GM10266 (cell line): ENCODE data around the gene TSPYL1.

ENCODE experiments used
- DNase-seq: peaks from one replicate; pipeline ENCODE4 v3.0.0; 2012; ENCODE audit errors: extremely low spot score
- TF ChIP-seq, protein P1 (sequence below): IDR thresholded peaks from 2 replicates; pipeline ENCODE4 v1.5.1; 2012; ENCODE audit warnings: mild to moderate bottlenecking, low read depth; ENCODE audit not compliant: control insufficient read depth, insufficient read depth; ENCODE audit errors: missing control alignments

Gene TSPYL1

GRCh38 chr6:116309001-116309400, 29.3 kb upstream of the TSPYL1 start:
- TF ChIP-seq, protein P1, sequence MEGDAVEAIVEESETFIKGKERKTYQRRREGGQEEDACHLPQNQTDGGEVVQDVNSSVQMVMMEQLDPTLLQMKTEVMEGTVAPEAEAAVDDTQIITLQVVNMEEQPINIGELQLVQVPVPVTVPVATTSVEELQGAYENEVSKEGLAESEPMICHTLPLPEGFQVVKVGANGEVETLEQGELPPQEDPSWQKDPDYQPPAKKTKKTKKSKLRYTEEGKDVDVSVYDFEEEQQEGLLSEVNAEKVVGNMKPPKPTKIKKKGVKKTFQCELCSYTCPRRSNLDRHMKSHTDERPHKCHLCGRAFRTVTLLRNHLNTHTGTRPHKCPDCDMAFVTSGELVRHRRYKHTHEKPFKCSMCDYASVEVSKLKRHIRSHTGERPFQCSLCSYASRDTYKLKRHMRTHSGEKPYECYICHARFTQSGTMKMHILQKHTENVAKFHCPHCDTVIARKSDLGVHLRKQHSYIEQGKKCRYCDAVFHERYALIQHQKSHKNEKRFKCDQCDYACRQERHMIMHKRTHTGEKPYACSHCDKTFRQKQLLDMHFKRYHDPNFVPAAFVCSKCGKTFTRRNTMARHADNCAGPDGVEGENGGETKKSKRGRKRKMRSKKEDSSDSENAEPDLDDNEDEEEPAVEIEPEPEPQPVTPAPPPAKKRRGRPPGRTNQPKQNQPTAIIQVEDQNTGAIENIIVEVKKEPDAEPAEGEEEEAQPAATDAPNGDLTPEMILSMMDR: no peak

DNA sequence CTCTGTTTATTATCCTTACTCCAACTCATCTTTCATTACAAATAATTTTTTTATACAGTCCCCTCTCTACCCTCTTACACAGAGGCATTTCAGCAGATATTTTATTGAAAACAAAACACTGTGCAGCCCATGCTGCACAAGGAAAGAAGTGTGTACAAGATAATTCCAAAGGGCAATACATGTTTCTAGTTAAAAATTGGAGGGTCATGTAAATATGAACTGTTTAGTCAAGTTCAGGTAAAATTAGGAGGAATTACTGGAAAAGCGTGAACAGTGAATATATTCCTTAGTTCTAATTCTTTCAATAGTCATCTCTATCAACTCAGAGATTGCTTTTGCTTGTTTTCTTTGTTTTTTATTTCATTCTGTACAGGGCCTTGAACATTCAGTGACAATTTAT, 27.9 kb upstream of the TSPYL1 start:
- DNase-seq: no peak
- TF ChIP-seq, protein P1: no peak

More at GRCh38 chr6:116309001-116309400, 29.3 kb upstream of the TSPYL1 start:
- DNase-seq: no peak

DNA sequence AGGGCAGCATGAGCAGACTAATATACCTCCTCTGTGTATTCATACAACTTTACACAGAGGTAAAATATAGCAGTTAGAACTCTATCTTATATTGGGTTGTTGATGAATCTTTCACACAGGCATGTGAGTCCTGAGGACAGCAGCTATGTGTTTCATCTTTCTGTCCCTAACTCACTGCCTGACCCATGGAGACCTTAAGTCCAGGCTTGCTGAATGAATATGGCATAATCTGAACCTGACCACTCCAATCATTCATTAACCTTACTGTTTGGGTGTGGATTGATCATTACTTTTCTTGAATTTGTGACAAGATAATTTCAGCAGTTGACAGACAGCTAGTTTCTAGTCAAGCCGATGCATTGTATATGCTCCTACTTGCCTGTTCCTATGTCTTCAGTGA, 27.3 kb upstream of the TSPYL1 start:
- DNase-seq: no peak
- TF ChIP-seq, protein P1: no peak

DNA sequence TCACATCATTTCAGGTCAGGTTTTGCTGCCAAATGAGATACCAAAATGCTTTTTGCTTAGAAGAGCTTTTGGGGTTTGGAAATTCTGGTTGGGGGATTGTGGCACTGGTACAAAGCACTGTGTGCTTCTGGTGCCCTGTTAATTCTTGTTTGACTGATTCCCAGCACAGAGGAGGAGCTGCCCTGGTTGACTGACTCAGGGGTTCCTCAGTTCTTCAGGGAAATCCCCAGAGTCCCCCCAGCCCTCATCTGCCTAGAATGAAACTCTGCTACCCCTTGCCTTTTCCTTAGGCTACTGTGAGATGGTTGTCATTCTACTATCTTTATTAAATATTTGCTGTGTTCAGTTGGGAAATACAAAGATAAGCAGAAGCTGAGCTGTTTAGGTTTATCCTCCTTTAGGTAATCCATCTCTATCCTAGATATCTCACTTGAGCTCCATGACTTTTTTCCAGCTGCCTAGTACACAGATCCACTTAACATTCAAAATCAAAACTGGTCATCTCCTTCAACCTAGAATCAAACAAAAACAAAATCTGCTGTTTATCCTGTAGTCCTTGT, 24.9 kb upstream of the TSPYL1 start:
- TF ChIP-seq, protein P1: no peak
- no peak for DNase-seq

DNA sequence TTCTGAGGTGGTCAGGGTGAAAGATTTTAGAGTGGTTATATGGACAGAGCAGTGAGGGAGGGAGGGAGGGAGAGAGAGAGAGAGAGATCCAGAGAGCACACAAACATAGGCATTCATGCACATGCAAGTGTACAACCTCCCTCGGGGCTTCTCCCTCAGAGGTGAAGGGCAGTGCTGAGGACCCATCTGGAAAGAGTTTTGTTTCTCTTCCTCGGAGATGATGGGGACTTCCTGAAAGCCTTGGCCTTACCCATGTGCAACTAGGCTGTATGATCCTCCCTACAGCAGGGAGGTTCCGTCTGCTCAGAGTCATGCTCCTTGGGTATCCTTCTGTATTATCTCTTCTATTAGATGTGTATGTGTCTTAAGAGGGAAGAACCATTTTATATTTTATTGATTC, 21.4 kb upstream of the TSPYL1 start:
- TF ChIP-seq, protein P1: no peak
- DNase-seq: no peak

GRCh38 chr6:116300566-116300965, 20.8 kb upstream of the TSPYL1 start:
- no peak for DNase-seq
- TF ChIP-seq, protein P1: no peak

GRCh38 chr6:116298973-116299372, 19.2 kb upstream of the TSPYL1 start:
- TF ChIP-seq, protein P1: no peak
- DNase-seq: no peak
